Mesenchymal stem cell (in vitro differentiated cells and primary cell): ENCODE measurements around the gene OR4K5.
"Not testable (repeated sequence)": the region's sequence is repeated elsewhere in the genome, so short reads cannot be mapped to it uniquely, and the experiment has no call there.

Source experiments
- DNase-seq: peaks from one replicate; pipeline ENCODE4 v3.0.0-alpha.2; 2013
- H2AFZ ChIP-seq: one replicate; pipeline ENCODE4 v1.6.1; 2013; ENCODE audit warnings: low read depth, mild to moderate bottlenecking, control low read depth, inconsistent platforms, low read length, moderate library complexity
- H2AK5ac ChIP-seq: 2 replicates; pipeline ENCODE4 v1.6.1; 2013; ENCODE audit warnings: low read length, moderate library complexity, mild to moderate bottlenecking, inconsistent platforms; ENCODE audit not compliant: severe bottlenecking
- H2BK120ac ChIP-seq: one replicate; pipeline ENCODE4 v1.6.1; 2013; ENCODE audit warnings: low read depth, mild to moderate bottlenecking, inconsistent platforms, low read length, moderate library complexity
- H2BK12ac ChIP-seq, 2 experiments: one replicate each; pipeline ENCODE4 v1.6.1; 2013; ENCODE audit warnings: inconsistent platforms in 2 of 2, low read length in 2 of 2, mild to moderate bottlenecking in 2 of 2, moderate library complexity in 2 of 2, control low read depth in 1 of 2
- H2BK15ac ChIP-seq: one replicate; pipeline ENCODE4 v1.6.1; 2013; ENCODE audit warnings: mild to moderate bottlenecking, low read depth, inconsistent platforms; ENCODE audit not compliant: poor library complexity, severe bottlenecking
- H2BK5ac ChIP-seq: 2 replicates; pipeline ENCODE4 v1.6.1; 2013; ENCODE audit warnings: low read depth, mild to moderate bottlenecking, low read length, control low read depth, inconsistent platforms; ENCODE audit not compliant: poor library complexity, severe bottlenecking
- H3K14ac ChIP-seq, 2 experiments: one replicate each; pipeline ENCODE4 v1.6.1; 2013; ENCODE audit warnings: inconsistent platforms in 2 of 2, low read length in 2 of 2, control low read depth in 1 of 2, mild to moderate bottlenecking in 1 of 2, moderate library complexity in 1 of 2
- H3K18ac ChIP-seq, 2 experiments: one replicate each; pipeline ENCODE4 v1.6.1; 2013; ENCODE audit warnings: inconsistent platforms in 2 of 2, low read length in 2 of 2, control low read depth in 1 of 2, low read depth in 1 of 2, mild to moderate bottlenecking in 1 of 2
- H3K23ac ChIP-seq, 2 experiments: one replicate each; pipeline ENCODE4 v1.6.1; 2013; ENCODE audit warnings: inconsistent platforms in 2 of 2, low read length in 2 of 2, mild to moderate bottlenecking in 2 of 2, moderate library complexity in 2 of 2, control low read depth in 1 of 2
- H3K27ac ChIP-seq: 2 replicates; pipeline ENCODE4 v1.5.1; 2013; ENCODE audit warnings: mild to moderate bottlenecking, moderate library complexity, low read length, control low read depth, inconsistent platforms; ENCODE audit not compliant: poor library complexity, severe bottlenecking
- H3K27me3 ChIP-seq, 2 experiments: 2 replicates each; pipeline versions ENCODE4 v1.6.1 to v1.7.0; 2013; ENCODE audit warnings: low read length in 2 of 2, mild to moderate bottlenecking in 2 of 2, moderate library complexity in 2 of 2, control low read depth in 1 of 2, inconsistent platforms in 1 of 2; ENCODE audit not compliant: control insufficient read depth in 1 of 2, insufficient read depth in 1 of 2
- H3K36me3 ChIP-seq, 2 experiments: 2 replicates each; pipeline versions ENCODE4 v1.6.1 to v1.7.0; 2013; ENCODE audit warnings: low read length in 2 of 2, control low read depth in 1 of 2, inconsistent platforms in 1 of 2, low read depth in 1 of 2, mild to moderate bottlenecking in 1 of 2; ENCODE audit not compliant: insufficient read depth in 2 of 2, control insufficient read depth in 1 of 2
- H3K4ac ChIP-seq, 2 experiments: one replicate each; pipeline ENCODE4 v1.6.1; 2013; ENCODE audit warnings: inconsistent platforms in 2 of 2, low read length in 2 of 2, mild to moderate bottlenecking in 2 of 2, moderate library complexity in 2 of 2, control low read depth in 1 of 2, low read depth in 1 of 2
- H3K4me1 ChIP-seq: 2 replicates; pipeline ENCODE4 v1.6.1; 2013; ENCODE audit warnings: low read depth, low read length, control low read depth; ENCODE audit not compliant: control insufficient read depth, insufficient read depth
- H3K4me2 ChIP-seq: 2 replicates; pipeline ENCODE4 v1.6.1; 2013; ENCODE audit warnings: low read length, mild to moderate bottlenecking, inconsistent platforms; ENCODE audit not compliant: poor library complexity, severe bottlenecking
- H3K4me3 ChIP-seq, 2 experiments: 2 replicates each; pipeline versions ENCODE4 v1.5.1 to v1.7.0; 2013; ENCODE audit warnings: low read length in 2 of 2, mild to moderate bottlenecking in 2 of 2, control low read depth in 1 of 2, low read depth in 1 of 2; ENCODE audit not compliant: insufficient read depth in 1 of 2
- H3K79me1 ChIP-seq: replicated peaks from 2 replicates; pipeline ENCODE4 v1.6.1; 2013; ENCODE audit warnings: mild to moderate bottlenecking, control low read depth, low read length, inconsistent platforms; ENCODE audit not compliant: poor library complexity, severe bottlenecking
- H3K9ac ChIP-seq: 2 replicates; pipeline ENCODE4 v1.7.0; 2013; ENCODE audit warnings: mild to moderate bottlenecking, low read length, moderate library complexity
- H3K9me3 ChIP-seq: 2 replicates; pipeline ENCODE4 v1.7.0; 2013; ENCODE audit warnings: mild to moderate bottlenecking, low read length; ENCODE audit not compliant: control insufficient read depth
- H4K8ac ChIP-seq: one replicate; pipeline ENCODE4 v1.6.1; 2013; ENCODE audit warnings: inconsistent platforms, mild to moderate bottlenecking, low read length, moderate library complexity
- H4K91ac ChIP-seq: one replicate; pipeline ENCODE4 v1.6.1; 2013; ENCODE audit warnings: mild to moderate bottlenecking, low read length, inconsistent platforms
- WGBS: methylation state at CpG from one replicate; pipeline ENCODE4 v1.1.7; 2013; ENCODE audit warnings: mixed read lengths; 5-methylcytosine and 5-hydroxymethylcytosine counted together

Gene OR4K5

GRCh38 chr14:19969735-19970134, 49.3 kb downstream of the OR4K5 start:
- H3K18ac ChIP-seq, H4K8ac ChIP-seq, DNase-seq: not testable (repeated sequence)

More at GRCh38 chr14:19969735-19970134, 49.3 kb downstream of the OR4K5 start:
- H3K9ac ChIP-seq, H2AFZ ChIP-seq, H2BK15ac ChIP-seq, H3K23ac ChIP-seq, H2BK5ac ChIP-seq, H2BK12ac ChIP-seq, H3K36me3 ChIP-seq, H3K9me3 ChIP-seq, H2AK5ac ChIP-seq, H3K79me1 ChIP-seq, H3K4me1 ChIP-seq, H3K4me3 ChIP-seq, H3K27ac ChIP-seq, H3K14ac ChIP-seq, H3K27me3 ChIP-seq, H2BK120ac ChIP-seq, H3K4me2 ChIP-seq, H4K91ac ChIP-seq, H3K4ac ChIP-seq: not testable (repeated sequence)
- WGBS = 69% methylated on average over 2 of the region's 2 CpGs
